Heart left ventricle (tissue), 13 donors: ENCODE data around the gene FAM217B.

Experiments
- CTCF ChIP-seq, 12 donors: fragments of 200-600 bp; sonication (generic) in 4 of 12; IDR thresholded peaks; one replicate each; pipeline versions ENCODE4 v1.5.0 to v1.8.0; 2018 to 2022; ENCODE audit warnings: antibody characterized with exemption in 12 of 12, mild to moderate bottlenecking in 5 of 12
- POLR2A ChIP-seq, 2 donors: fragments of 450-650 bp; IDR thresholded peaks; one replicate each; pipeline ENCODE4 v1.6.1; 2017; ENCODE audit warnings: antibody characterized with exemption in 2 of 2, mild to moderate bottlenecking in 2 of 2, moderate library complexity in 2 of 2
- donor health status: ischemic (EF 13 %, LVEDD 7.1; RV severe dilation, severe dysfunction).
- donor health status: DM: no; HTN: yes; CAD: no.
- donor health status: DM: no; HTN: no; CAD: no.
- donor health status: ischemic (EF 25% LVEDD 6.9; RV normal size, moderate dysfunction).
- donor health status: ischemic (EF 25% LVEDD 5.7; RV mildly dilated, moderate dysfunction).
- donor health status: ischemic (EF 35%, LVEDD 5.7; RV mildly dilated, moderate dysfunction).
- donor health status: nonischemic (EF 11% LVEDD 7.7; RV severe dilation, severe dysfunction).
- donor health status: DM: yes; HTN: yes; CAD: no.
- donor health status: PGD.
- donor health status: ischemic (EF 29% LVEDD 5.4; RV normal size, mild dysfunction).
- donor health status: nonischemic (EF 23%, LVEDD 6.1; RV moderate dilation, normal function).

GRCh38 chr20:59911041-59911440, 29.1 kb upstream of the FAM217B start:
- TF ChIP-seq CTCF (IDR thresholded peaks at IDR 0.05) (no peak), POLR2A (IDR thresholded peaks at IDR 0.05) (no peak)
